ENCODE measurements around the gene NAA10.
A peak's percentile ranks its signal among the peaks of the same experiment; 100 is the strongest.
"Not testable (repeated sequence)": the region's sequence is repeated elsewhere in the genome, so short reads cannot be mapped to it uniquely, and the experiment has no call there.

NAA10 gene

DNA sequence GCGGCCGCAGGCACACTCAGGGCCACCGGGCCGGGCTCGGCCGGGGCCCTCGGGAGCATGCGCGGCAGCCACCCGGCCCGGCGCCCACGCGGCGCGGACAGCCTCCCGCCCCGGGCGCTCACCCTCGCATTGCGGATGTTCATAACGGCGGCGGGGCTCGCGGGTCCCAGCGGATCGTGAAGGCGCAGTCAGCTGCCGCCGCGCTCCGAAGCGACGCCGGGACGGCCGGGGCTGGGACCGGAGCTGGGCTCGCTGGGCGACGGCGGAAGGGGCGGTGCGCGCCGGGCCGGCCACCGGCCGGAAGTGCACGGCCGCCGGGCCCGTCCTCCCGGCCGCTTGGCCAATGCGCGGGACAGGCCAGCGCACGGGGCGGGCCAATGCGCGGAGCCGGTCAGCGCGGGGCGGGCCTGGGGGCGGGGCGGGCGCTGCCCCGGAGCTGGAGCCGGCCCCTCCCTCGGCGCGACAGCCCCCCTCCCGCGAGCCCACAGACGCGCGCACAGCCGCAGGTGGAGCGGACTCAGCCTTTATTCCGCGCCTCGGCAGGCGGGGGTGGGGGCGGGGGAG lies at the start of gene NAA10:
Gene NAA10, minus strand, starts transcription at position 276 of the 564 bp plus-strand sequence. Its CDS starts 133 bp downstream, at position 143.
- DNase-seq: peak; percentile 50

DNA sequence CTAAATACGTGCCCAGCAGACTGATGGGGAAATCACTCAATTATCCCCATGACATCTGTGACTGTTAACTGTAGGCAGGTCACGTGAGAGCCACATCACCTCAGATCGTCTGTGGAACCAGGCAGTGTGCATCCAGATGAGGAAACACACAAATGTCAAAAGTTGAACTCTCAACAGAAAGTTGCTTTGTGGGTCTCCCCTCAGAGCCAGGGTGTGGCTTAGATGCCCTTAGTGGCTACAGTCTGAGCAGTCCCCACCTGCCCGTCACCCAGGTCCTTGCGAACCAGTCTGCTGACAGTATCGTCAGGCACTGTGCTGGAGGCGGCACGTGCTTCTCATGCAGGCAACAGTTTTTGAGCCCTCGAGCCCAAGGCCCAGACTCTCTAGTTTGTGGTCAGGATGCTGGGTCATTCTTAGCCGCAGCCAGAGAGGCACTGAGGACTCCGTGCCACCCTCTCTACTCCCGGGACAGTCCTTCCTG lies 48.5 kb upstream of the NAA10 start:
- no peak for DNase-seq

DNA sequence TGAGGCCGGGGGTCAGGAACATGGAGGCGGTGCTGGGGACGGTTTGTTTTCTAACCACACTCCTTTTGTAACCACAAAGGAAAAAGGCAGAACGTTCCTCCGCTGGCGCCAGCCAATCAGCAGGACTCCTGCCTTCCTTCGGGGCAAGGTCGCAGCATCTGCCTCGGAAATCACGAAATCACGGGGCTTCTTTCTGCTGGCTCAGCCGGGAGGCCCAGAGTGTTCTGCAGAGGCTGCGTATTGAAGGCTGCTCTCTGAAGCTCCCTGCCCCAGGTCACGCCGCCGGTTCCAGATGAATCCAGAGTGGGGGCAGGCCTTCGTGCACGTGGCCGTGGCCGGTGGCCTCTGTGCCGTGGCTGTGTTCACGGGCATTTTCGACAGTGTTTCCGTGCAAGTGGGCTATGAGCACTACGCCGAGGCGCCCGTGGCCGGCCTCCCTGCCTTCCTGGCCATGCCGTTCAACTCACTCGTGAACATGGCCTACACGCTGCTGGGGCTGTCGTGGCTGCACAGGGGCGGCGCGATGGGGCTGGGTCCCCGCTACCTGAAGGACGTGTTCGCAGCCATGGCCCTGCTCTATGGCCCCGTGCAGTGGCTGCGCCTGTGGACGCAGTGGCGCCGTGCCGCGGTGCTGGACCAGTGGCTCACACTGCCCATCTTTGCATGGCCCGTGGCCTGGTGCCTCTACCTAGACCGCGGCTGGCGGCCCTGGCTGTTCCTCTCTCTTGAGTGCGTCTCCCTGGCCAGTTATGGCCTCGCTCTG lies 47.1 kb upstream of the NAA10 start:
- DNase-seq: no peak

DNA sequence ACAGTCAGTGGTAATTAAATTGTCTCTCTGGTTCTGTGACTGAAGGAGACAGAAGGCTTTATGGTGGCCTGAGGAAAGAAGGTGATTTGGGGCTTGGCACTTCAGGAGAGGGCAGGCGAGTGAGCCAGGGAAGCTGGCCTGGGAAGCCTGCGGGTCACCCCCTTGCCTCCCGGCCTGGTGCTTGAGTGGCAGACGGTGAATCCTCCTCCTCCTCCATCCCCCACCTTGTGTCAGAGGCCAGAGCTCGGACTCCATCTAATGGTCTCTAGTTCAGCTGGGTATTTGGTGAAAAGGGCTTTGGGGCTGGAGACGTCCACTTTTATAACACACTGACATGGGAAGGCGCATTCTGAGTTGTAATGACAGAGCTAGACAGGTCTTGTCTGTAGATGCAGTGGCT lies 46.4 kb upstream of the NAA10 start:
- DNase-seq: no peak

DNA sequence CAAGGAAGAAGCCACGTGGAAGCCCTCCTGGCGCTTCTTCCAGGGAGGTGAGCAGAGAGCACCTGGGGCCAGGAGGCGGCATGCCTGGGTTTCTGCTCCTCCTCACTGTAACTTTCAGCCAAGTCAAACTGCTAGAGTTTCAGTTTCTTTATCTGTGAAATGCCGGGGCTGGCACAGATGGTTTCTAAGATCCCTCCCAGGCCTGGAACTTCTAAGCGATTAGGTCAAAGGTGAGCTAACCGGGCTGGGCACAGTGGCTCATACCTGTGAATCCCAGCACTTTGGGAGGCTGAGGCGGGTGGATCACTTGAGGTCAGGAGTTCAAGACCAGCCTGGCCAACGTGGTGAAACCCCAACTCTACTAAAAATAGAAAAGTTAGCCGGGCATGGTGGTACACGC lies 45.6 kb upstream of the NAA10 start:
- DNase-seq: not testable (repeated sequence)

DNA sequence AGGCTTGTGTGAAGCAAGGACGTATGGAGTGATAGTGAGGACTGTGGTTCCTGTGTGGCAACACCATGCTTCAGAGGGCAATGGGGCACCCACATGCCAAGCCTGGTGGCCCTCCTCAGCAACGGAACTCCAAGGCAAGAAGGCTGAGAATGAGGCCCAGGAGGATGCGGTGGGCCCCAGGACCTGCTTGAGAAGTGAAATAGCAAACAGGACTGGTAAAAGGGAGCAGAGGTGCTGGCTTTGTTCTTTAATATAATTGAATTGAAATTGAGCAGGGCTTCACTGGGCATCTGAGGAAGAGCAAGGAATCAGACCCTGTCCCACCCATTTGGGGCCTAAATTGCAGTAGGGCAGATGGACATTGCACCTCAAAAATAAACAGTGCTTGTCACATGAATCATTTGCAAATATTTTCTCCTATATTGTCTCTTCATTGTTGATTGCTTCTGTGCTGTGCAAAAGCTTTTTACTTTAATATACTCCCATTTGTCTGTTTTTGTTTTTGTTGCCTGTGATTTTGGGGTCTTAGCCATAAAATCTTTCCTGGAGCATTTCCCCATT lies 40.0 kb upstream of the NAA10 start:
- DNase-seq: no peak

DNA sequence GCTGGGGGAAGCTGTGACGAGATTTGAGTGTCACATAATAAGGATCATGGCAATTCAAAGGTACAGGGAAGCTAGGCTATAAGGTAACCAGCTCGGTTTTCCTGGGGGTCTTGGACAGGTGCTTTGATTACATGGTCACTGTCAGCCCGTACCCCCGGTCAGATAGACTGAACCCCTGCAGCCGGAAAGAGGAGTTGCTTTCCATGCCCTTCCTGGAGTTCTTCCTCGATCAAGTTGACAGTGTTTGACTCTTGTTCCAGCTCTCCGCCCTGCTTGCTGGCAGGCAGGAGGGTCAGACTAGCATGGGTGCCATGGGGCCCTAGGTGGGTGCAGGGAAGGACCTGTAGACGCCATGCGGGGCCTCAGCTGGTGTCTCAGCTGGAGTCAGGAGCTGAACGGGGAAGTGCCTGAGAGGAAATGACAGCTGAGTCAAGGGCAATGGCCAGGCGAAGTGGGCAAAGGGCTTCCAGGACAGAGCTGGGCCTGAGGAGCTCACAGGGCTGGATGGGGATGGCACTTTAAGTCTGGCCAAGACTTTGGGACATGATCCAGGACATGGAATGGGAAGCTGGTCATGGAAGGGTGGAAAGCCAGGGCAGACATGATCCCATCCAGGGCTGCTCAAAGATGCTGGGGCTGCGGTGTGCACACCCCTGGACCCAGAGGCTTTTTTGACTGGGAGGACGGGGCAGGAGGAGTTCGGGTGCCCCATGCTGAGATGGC lies 39.3 kb upstream of the NAA10 start:
- no peak for DNase-seq

DNA sequence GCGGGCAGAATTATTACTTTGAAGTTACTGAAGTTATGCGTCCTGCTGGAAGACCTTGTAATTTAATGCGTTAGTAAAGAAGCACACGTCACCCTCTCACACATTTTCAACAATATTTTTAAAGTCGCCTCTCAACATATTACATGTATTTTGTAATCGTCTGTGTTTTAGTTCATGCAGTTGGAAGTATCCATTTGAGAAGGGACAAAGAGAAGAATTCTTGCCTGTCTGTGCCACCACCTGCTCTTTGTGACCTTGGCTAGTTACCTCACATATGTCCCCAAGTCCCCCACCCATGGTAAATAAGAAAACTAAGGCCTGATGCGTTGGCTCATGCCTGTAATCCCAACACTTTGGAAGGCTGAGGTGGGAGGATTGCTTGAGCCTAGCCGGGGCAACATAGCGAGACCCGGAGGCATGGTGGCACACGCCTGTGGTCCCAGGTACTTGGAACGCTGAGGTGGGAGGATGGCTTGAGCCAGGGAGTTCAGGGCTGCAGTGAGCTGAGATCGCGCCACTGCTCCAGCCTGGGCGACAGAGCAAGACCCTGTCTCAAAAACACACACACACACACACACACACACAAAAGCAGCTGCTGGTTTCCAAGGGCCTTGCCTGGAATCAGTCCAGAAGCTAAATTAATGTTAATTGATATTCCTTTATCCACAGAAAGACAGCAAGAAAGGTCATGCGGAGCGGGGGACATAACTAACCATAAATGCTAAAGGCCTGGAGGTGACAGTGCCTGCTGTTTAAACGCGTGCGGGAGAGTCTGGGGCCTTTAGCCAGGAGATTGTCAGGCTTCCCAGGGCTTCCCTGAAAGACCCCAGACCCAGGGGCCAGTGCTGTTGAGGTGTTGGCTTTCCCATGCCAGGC lies 38.5 kb upstream of the NAA10 start:
- peak; percentile 39 for DNase-seq

DNA sequence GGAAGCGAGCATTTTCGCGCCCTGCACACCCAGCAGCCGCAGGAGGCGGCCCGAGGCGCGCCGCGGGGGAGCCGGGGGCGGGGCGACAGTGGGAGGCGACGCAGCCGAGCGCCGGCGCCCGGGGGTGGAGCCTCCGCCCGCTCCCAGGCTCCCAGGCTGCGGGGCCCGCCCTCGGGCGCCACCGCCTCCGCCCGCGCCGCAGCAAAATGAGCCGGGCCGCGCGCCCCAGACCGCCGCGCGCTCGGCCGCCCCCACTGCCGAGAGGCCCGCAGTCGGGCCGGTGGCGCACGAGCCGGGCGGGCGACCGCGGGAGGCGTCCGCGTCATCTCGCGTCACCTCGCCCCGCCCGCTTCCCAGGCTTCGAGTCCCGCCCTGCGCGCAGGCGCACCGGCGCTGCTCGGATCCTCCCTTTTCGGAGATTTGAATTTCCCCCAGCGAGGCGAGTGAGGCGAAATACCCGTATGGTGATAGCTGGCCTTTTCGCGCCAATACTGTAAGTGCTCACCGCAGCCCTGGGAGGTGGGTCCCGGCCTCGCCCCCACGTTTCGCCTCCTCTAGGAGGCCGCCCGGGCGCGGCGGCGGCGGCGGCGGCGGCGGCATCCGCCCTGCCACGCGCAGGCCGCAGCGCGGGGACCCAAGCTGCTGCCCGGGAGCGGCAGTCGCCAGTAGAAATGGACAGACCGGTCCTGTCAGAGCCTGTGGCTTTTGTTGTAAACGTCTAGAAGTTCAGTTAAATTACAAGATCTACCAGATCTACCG lies 37.7 kb upstream of the NAA10 start, which contains the start of gene TMEM187:
Gene TMEM187, plus strand, starts transcription at position 387 of the 759 bp plus-strand sequence. CDS start 9,309 bp downstream, outside the sequence.
- DNase-seq: peak; percentile 87

DNA sequence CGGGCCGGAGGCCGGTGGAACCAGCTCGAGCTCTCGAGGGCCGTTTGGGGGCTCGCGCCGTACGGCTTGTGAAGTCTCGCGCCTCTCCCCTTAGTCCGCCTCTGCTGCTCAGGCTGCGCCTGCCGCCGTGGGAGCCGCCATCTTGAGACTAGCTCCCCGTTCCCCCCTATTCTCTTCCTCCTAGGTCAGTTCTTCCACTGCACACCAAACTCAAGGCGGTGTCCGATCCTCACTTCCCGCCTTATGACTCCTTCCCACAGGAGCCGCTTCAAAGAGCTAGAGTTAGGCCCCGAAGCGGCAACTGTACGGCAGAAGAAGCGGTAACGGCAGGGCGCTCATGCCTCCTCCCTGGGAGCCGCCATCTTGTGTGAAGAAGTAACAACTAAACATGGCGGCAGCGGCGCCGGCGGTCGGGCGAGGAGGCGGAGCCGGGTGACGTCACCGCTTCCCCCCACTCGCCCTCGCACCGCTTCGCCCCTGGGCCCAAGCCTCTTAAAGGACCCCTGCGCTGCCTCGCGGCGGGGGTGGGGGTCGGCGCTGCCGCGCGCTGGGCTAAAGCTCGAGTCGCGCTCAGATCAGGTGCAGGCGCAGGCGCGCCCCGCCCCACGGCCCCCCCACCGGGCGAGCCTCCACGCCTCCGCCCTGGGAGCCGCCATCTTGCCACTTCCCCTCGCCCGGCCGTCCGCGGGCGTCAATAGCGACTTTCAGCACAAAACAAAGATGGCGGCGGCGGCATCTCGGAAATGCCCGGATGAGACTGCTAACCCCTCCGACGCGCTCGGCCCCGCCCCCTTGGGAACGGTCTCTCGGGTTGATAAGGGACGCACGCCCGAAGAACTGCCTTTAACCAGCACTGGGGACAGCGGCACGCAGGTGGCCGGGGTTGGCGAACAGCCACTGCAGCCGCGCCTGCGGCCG lies 36.9 kb upstream of the NAA10 start, which contains the start of gene HCFC1:
Gene HCFC1, minus strand, starts transcription at position 369 of the 918 bp plus-strand sequence. CDS start 978 bp downstream, outside the sequence.
- peak; percentile 98 for DNase-seq

DNA sequence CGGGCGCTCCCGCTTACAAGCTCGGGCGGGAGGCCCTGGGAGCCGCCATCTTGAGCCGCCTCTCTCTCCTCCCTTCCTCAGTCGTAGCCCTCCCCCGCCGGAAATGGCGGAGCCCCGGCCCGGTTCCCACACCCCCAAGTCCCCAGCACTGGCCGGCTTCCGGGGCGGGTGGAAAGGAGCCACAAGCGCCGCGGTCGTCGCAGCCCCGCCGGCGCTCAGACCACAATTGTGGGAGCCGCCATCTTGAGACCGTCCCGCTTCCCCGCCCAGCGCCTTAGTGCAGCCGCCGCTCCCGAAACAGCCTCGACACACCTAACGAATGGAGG lies 36.2 kb upstream of the NAA10 start:
- DNase-seq: peak; percentile 92

DNA sequence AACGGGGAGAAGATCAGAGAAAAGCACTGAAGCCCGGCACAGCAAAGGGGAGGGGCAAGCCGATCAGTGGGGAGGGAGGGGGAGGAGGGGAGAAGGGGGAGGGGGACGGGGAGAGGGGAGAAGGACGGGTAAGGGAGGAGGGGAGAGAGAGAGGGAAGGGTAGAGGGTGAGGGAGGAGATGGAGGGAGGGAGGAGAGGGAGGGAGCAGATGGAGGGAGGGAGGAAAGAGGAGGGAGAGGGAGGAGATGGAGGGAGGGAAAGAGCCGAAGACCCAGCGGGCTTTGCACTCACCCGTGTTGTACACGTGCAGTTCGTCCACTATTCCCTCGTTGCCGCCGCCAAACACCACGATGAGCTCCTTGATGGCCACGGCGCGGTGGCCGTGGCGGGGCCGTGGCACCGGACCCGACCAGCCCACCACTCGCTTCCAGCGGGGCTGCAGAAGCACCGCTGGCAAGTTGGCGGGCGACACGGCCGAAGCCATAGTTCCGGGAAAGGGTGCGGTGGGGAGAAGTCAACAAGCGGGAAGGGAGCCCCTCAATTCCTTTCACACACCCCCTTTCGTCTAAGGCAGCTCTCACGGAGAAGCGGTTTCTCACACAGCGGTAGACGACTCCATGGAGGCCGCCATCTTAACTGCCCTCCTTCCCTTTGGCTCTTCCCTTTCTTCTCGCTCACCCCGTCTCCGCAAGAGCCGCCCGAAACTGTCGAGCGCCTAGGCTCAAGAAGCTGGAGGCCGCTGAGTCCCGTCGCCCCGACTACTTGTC lies 35.7 kb upstream of the NAA10 start:
- DNase-seq: peak; percentile 91

DNA sequence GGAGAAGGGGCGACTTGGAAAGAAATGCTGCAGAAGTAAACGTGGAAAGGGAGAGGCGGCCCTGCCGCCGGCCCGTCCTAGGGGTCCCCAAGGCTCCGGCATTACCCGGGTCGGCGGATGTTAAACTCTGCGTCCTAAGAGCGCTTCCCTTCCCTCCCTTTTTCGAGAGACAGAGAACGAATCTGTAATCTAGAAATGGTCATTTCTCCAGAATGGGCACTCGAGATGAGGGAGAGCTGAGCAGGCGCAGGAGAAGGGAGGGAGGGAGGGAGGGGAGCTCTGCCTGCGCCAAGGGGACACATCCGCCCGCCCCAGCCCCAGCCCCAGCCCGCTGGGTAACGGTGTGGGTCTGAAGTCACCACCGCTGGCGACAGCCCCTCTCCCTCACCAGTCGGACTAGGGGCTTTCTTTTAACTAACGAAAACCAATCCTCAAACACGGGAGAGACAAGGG lies 35.1 kb upstream of the NAA10 start:
- DNase-seq: peak; percentile 68

DNA sequence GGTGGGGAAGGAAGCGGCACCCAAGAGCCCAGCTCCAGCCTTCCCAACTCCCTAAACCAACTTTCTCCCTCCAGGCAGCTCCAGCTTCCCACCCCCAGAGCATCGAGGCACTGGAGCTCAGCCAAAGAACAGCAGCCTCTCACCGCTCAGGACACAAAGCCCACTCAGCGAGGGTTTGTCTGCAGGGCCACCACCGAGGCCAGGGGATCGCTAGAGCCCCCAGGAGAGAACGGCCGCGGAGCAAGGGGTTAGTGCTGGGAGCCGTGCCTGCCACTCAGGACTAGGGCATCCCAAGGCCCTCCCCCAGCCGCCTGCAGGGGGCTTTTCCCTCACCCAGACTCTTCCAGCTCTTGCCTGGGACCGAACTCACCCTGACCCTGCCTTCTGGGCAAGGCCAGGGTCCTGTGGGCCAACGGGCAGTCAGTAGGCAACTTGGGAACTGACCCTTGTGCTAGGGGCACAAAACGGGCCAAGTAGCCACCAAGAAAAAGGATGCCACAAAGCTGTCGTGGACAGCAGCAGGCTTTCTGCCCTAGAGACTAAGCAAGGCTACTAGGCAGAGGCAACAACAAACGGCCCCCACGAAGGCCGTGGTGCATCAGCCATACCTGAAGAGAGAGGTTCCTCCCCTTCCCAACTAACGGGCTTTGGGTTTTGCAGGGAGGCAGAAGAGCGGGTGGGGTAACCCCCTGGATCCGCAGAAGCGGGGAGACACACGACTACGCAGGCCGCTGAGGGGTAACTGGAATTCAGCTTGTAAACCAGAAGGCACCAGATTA lies 34.5 kb upstream of the NAA10 start:
- peak; percentile 43 for DNase-seq

DNA sequence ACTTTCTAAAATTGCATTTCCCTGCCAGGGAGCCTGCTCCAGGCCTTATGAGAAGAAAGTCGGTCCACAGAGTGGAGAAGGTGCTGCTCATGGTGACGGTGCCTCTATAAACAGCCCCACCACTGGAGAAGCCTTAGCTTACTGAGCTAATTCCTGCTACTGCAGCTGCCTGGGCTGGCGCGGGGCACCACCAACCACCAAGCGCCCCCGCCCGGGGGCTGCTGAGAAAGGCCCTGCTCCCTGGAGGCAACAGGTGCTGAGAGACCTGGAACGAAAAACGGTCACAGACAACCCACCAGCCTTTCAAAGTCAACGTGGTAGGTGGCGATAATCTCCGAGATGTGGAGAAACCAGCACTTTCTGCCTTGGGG lies 33.9 kb upstream of the NAA10 start:
- DNase-seq: peak; percentile 44

DNA sequence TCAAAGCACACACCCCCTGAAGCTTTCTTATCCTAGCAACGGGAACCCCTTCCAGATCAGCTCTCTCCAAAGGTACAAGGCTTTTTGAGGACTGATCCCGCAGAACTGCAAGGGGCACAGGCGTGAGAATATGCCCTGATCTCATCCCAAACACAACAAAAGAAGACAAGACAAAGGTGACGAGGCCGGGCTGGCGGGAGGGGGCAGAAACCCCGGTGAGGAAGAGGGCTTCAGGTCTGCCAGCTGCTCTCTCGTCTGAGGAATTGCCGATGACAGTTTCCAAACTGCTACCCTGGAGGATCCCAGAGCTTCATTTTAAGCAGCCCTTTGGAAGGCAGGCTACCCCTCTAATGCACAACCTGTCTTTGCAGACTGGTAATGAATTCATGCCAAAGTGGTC lies 33.4 kb upstream of the NAA10 start:
- no peak for DNase-seq

DNA sequence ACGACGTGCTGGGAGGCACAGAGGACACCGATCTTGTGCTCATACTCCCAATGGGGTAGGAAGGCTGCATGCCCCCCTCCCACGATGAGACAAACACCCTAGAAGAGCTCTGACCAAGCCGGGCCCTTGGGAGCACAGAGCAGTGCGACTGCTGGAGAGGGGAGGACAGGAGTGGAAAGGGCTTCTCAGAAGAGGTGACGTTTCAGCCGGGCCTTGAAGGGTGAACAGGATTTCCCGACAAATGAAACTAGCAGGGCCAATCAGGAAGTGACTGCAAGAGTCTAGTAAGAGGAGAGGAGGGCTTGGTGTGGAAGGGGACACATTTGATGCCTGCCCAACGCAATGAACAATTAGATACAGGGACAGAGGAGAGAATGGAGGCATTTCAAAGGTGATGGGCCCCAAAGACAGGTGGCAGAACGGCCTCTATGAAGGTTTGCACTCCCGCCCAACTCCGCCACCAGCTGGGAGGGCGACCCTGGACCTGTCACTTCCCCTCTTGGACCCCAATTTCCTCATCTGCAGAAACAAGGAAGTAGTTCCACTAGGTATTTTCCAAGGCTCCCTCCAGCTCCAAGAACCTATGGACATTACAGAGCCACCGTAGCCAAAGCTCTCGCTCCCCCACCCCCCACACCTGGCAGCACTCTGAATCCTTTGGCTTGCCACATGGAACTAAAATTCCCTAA lies 32.8 kb upstream of the NAA10 start:
- DNase-seq: no peak
